Activated CD8-positive, alpha-beta T cell treated with anti-CD3 and anti-CD28 coated beads, Interleukin-2, amount 10 ng/mL, durations not matched to agents 7 days and 5 days (primary cell): ENCODE measurements around the gene RPL10A. TPM values are rescaled to one million over a fixed set of nuclear protein-coding genes. Genes with fewer than 3 reads are reported as not detected.
"Not testable (repeated sequence)": the region's sequence is repeated elsewhere in the genome, so short reads cannot be mapped to it uniquely, and the experiment has no call there.

ENCODE experiments used
- ATAC-seq: fragments of 150-1000 bp; cut with Tn5 transposase; one replicate; pipeline ENCODE4 v1.10.0; 2021; ENCODE audit warnings: moderate library complexity
- CTCF ChIA-PET: fragments of 350-600 bp; sonication (Branson Sonifier 250); formaldehyde crosslinking; loops from one replicate; lab custom pipeline; 2021; ENCODE audit warnings: antibody characterized with exemption; lab: Charles Lee
- POLR2A ChIA-PET: fragments of 350-600 bp; sonication (Branson Sonifier 250); formaldehyde crosslinking; loops from one replicate; lab custom pipeline; 2021; ENCODE audit warnings: antibody characterized with exemption; lab: Charles Lee
- DNase-seq: peaks from one replicate; pipeline ENCODE4 v3.0.0-alpha.2; 2020
- H3K27ac Mint-ChIP-seq: one replicate; pipeline ENCODE4 v1.8.0; 2021; ENCODE audit warnings: mild to moderate bottlenecking, mixed read lengths
- H3K27me3 Mint-ChIP-seq: one replicate; pipeline ENCODE4 v1.8.0; 2021; ENCODE audit warnings: low read depth, mixed read lengths
- H3K36me3 Mint-ChIP-seq: one replicate; pipeline ENCODE4 v1.8.0; 2021; ENCODE audit warnings: low read depth, mixed read lengths
- H3K4me1 Mint-ChIP-seq: one replicate; pipeline ENCODE4 v1.8.0; 2021; ENCODE audit warnings: low read depth, mixed read lengths
- H3K4me3 Mint-ChIP-seq: one replicate; pipeline ENCODE4 v1.8.0; 2021; ENCODE audit warnings: mild to moderate bottlenecking, mixed read lengths
- H3K9me3 Mint-ChIP-seq: one replicate; pipeline ENCODE4 v1.8.0; 2022; ENCODE audit warnings: mixed read lengths; ENCODE audit not compliant: insufficient read depth
- microRNA-seq: library from miRNA; unstranded; fragments of <30 nt; microRNA quantifications from one replicate; pipeline ENCODE4 v1.2.0, GENCODE V29; 2022
- total RNA-seq, 2 experiments: library from RNA; stranded (reverse); gene quantifications; one replicate each; pipeline ENCODE4 v1.2.3, GENCODE V29; 2021

RPL10A gene
- total RNA-seq, 2 experiments from 2014 or later: 1,398 to 1,443 TPM

DNA sequence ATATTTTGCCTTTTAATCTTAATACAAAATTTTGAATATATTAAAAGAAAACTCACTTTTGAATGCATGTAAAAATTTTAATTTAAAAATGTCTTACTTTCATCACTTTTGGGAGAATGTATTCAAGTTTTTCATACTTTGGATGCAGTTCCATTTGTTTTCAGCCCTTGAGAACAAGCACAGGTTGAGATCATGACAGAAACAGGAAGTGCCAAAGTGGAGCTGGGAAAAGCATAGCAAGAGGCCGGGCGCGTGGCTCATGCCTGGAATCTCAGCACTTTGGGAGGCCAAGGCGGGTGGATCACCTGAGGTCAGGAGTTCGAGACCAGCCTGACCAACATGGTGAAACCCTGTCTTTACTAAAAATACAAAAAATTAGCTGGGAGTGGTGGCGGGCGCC is 49.8 kb downstream of the RPL10A start:
- DNase-seq, H3K36me3 Mint-ChIP-seq, H3K27me3 Mint-ChIP-seq, POLR2A ChIA-PET, ATAC-seq, H3K9me3 Mint-ChIP-seq, H3K27ac Mint-ChIP-seq, H3K4me3 Mint-ChIP-seq: not testable (repeated sequence)
- CTCF ChIA-PET: interaction anchor here (1.5 kb wide), 1 partner anchor 34 kb away, joined by 9 read pairs; no protein-coding TSS in a partner anchor
- H3K4me1 Mint-ChIP-seq: peaks cover 19% of the 10 kb centered on the region

GRCh38 chr6:35518566-35519312 is 50.5 kb downstream of the RPL10A start:
- H3K27ac Mint-ChIP-seq: no peak overlapping the region
- H3K27me3 Mint-ChIP-seq: peaks cover 4% of the 10 kb centered on the region
- peaks cover 27% of the 10 kb centered on the region for H3K4me1 Mint-ChIP-seq
- ChIA-PET CTCF (interaction anchor here (1.5 kb wide), 2 partner anchors 33 to 218 kb away, joined by 6 to 9 read pairs; partner anchors contain the start of gene ARMC12), POLR2A (no interaction called here)
- no peak for DNase-seq
- H3K4me3 Mint-ChIP-seq: no peak overlapping the region
- H3K36me3 Mint-ChIP-seq: no peaks in the 10 kb centered on the region
- H3K9me3 Mint-ChIP-seq: no peaks in the 10 kb centered on the region
- ATAC-seq: no peak

- ATAC-seq: no peak
- no peak for DNase-seq
- Mint-ChIP-seq H3K27ac (no peak overlapping the region), H3K36me3 (no peaks in the 10 kb centered on the region), H3K4me1 (peaks cover 32% of the 10 kb centered on the region), H3K4me3 (no peak overlapping the region), H3K9me3 (no peaks in the 10 kb centered on the region), H3K27me3 (peaks cover 4% of the 10 kb centered on the region)
- ChIA-PET CTCF (interaction anchor here (1.0 to 1.5 kb wide), 2 partner anchors 33 to 218 kb away, joined by 5 to 6 read pairs; partner anchors contain the start of gene ARMC12), POLR2A (no interaction called here)
These were observed 51.3 kb downstream of the RPL10A start for GRCh38 chr6:35519313-35520015.

Small RNA genes within 50 kb of the gene (microRNA-seq; reads per million reads assigned to microRNA genes)
- not detected for gene MIR7111

Other genes starting within 250 kb of the RPL10A start
- gene ZNF76, start 208.7 kb upstream of the RPL10A start, total RNA-seq: 10 to 100 TPM; 39.4 to 41.6 TPM
- 100 to 1,000 TPM; 191 to 195 TPM for gene DEF6, start 170.6 kb upstream of the RPL10A start, total RNA-seq
- gene PPARD, start 125.8 kb upstream of the RPL10A start, total RNA-seq: 10 to 100 TPM; 36.3 to 36.7 TPM
- 10 to 100 TPM; 20.4 to 21.9 TPM for gene FANCE, start 16.1 kb upstream of the RPL10A start, total RNA-seq
- gene TEAD3, start 28.7 kb downstream of the RPL10A start, total RNA-seq: under 1 TPM; 0.18 to 0.21 TPM
- gene TULP1, start 44.5 kb downstream of the RPL10A start, total RNA-seq: not detected
- 10 to 100 TPM; 78.7 to 79.5 TPM for gene FKBP5, start 220.5 kb downstream of the RPL10A start, total RNA-seq